ENCODE results near the gene GPC2.
"Not testable (repeated sequence)": the region's sequence is repeated elsewhere in the genome, so short reads cannot be mapped to it uniquely, and the experiment has no call there.

- TF ChIP-seq CTCF (IDR thresholded peaks at IDR 0.05): peak in 1 of 3 donors; percentile 38
- not testable (repeated sequence) for TF ChIP-seq POLR2A, EP300 (IDR thresholded peaks at IDR 0.05)
These were observed 40.8 kb upstream of the GPC2 start for GRCh38 chr7:100217934-100218333.
